Mesothelial cell of epicardium (in vitro differentiated cells): ENCODE data around the gene GUCY2F. TPM values are rescaled to one million over a fixed set of nuclear protein-coding genes. Genes with fewer than 3 reads are reported as not detected.

Source experiments
- DNase-seq, 2 experiments: peaks; one replicate each; pipeline ENCODE4 v3.0.0; 2021; ENCODE audit warnings: low spot score in 2 of 2; ENCODE audit not compliant: unreplicated experiment in 2 of 2
- H3K27ac Mint-ChIP-seq: 2 replicates; pipeline ENCODE4 v1.8.0; 2021; ENCODE audit warnings: mixed read lengths
- H3K27me3 Mint-ChIP-seq: 2 replicates; pipeline ENCODE4 v1.8.0; 2021; ENCODE audit warnings: low read depth, mixed read lengths
- H3K36me3 Mint-ChIP-seq: 2 replicates; pipeline ENCODE4 v1.8.0; 2021; ENCODE audit warnings: mixed read lengths
- H3K4me1 Mint-ChIP-seq: 2 replicates; pipeline ENCODE4 v1.8.0; 2021; ENCODE audit warnings: mixed read lengths
- H3K4me3 Mint-ChIP-seq: 2 replicates; pipeline ENCODE4 v1.8.0; 2021; ENCODE audit warnings: mild to moderate bottlenecking, moderate library complexity, mixed read lengths
- H3K9me3 Mint-ChIP-seq: 2 replicates; pipeline ENCODE4 v1.8.0; 2021; ENCODE audit warnings: mixed read lengths
- CTCF ChIP-seq: fragments of 200-600 bp; sonication (generic); IDR thresholded peaks from one replicate; pipeline ENCODE4 v1.5.0; 2021; ENCODE audit warnings: antibody characterized with exemption; ENCODE audit not compliant: unreplicated experiment
- total RNA-seq: library from RNA; stranded (reverse); gene quantifications from 3 replicates; pipeline ENCODE4 v1.2.1, GENCODE V29; 2021

The GUCY2F gene
- total RNA-seq, 1 donor from 2014 or later, result not detected

- TF ChIP-seq CTCF, result no peak
- peaks cover 8% of the 10 kb centered on the region for H3K9me3 Mint-ChIP-seq
- H3K36me3 Mint-ChIP-seq, result no peaks in the 10 kb centered on the region
- H3K27ac Mint-ChIP-seq, result peak overlapping the region; percentile 90
- H3K4me1 Mint-ChIP-seq, result peaks cover 30% of the 10 kb centered on the region
- no peak overlapping the region for H3K4me3 Mint-ChIP-seq
- no peak for DNase-seq
- no peaks in the 10 kb centered on the region for H3K27me3 Mint-ChIP-seq
Measured at GRCh38 chrX:109372291-109372690, 109.6 kb downstream of the GUCY2F start.

- no peak for DNase-seq
- no peak for TF ChIP-seq CTCF
- H3K4me1 Mint-ChIP-seq, result peaks cover 14% of the 10 kb centered on the region
- no peaks in the 10 kb centered on the region for H3K36me3 Mint-ChIP-seq
- no peaks in the 10 kb centered on the region for H3K27me3 Mint-ChIP-seq
- peaks cover 5% of the 10 kb centered on the region for H3K9me3 Mint-ChIP-seq
- H3K27ac Mint-ChIP-seq, result no peak overlapping the region
- H3K4me3 Mint-ChIP-seq, result no peak overlapping the region
Measured at GRCh38 chrX:109362101-109362500, 119.8 kb downstream of the GUCY2F start.

- no peak overlapping the region for H3K27ac Mint-ChIP-seq
- peaks cover 14% of the 10 kb centered on the region for H3K4me1 Mint-ChIP-seq
- no peaks in the 10 kb centered on the region for H3K27me3 Mint-ChIP-seq
- no peak for DNase-seq
- TF ChIP-seq CTCF, result no peak
- peaks cover 5% of the 10 kb centered on the region for H3K9me3 Mint-ChIP-seq
- H3K4me3 Mint-ChIP-seq, result no peak overlapping the region
- H3K36me3 Mint-ChIP-seq, result no peaks in the 10 kb centered on the region
Measured at GRCh38 chrX:109360301-109360700, 121.6 kb downstream of the GUCY2F start.

DNA sequence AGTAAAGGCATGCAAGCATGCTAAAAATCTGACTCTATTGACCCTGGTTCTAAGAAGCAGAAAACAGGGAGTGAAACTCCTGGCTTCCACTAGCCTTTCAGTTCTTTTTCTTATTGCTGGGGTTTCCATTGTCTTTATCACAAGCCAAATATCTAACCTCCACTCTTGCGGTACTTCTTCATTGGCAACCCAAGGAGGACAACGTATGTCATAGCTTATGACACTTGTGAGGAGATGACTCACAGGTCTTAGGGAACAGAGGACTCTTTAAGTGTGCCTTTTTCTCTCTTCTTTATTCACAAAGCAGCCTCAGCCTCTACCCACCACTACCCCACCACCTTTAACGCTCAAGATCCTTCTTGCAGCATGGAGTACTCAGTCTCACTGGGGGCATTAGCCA is 124.2 kb downstream of the GUCY2F start:
- Mint-ChIP-seq H3K4me1 (peaks cover 14% of the 10 kb centered on the region), H3K27me3 (no peaks in the 10 kb centered on the region), H3K9me3 (peaks cover 5% of the 10 kb centered on the region), H3K36me3 (no peaks in the 10 kb centered on the region), H3K4me3 (no peak overlapping the region), H3K27ac (no peak overlapping the region)
- TF ChIP-seq CTCF, result no peak
- DNase-seq, result no peak

DNA sequence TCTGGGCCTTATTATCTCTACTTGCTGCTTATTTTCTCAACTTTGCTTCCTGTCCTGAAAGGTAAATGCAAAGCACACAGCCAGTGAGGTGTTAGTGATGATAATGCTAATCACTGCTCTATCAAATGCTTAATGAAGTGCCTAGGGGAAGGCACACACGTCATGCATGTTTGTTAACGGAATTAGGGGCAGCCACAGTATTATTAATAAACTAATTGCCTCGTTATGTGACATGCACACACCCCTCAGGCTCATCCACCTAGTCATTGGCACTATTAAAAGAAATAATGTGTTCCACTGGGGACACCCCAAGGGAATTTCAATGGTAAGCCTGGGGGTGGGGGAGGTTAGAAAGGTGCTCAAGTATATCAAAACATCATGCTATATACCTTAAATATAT is 125.2 kb downstream of the GUCY2F start:
- H3K9me3 Mint-ChIP-seq, result peaks cover 5% of the 10 kb centered on the region
- no peak for TF ChIP-seq CTCF
- no peaks in the 10 kb centered on the region for H3K36me3 Mint-ChIP-seq
- H3K27me3 Mint-ChIP-seq, result no peaks in the 10 kb centered on the region
- no peak for DNase-seq
- no peak overlapping the region for H3K4me3 Mint-ChIP-seq
- no peak overlapping the region for H3K27ac Mint-ChIP-seq
- H3K4me1 Mint-ChIP-seq, result peaks cover 20% of the 10 kb centered on the region

GRCh38 chrX:109352066-109352588 is 129.8 kb downstream of the GUCY2F start:
- Mint-ChIP-seq H3K27me3 (no peaks in the 10 kb centered on the region), H3K4me3 (no peak overlapping the region), H3K36me3 (no peaks in the 10 kb centered on the region), H3K4me1 (peaks cover 25% of the 10 kb centered on the region), H3K27ac (peak overlapping the region; percentile 82), H3K9me3 (no peaks in the 10 kb centered on the region)
- no peak for DNase-seq
- TF ChIP-seq CTCF, result no peak
